Tracheal epithelial cell (primary cell): ENCODE results near the gene POLR3K. TPM values are rescaled to one million over a fixed set of nuclear protein-coding genes. Genes with fewer than 3 reads are reported as not detected.

ENCODE experiments used
- total RNA-seq: library from RNA; depleted of rRNA; stranded (reverse); fragments of >200 nt; gene quantifications from 2 replicates; pipeline ENCODE4 v1.2.1, GENCODE V29; 2014

POLR3K gene
- 3.0 and 3.6 TPM in 2 replicates for total RNA-seq

GRCh38 chr16:53346-54236, at the start of gene POLR3K, which contains the start of gene SNRNP25:
POLR3K (minus strand) TSS chr16:53608; CDS start chr16:53586, 22 bp downstream.
SNRNP25 (plus strand) TSS chr16:53828; CDS start chr16:54017, 189 bp downstream.

GRCh38 chr16:77807-78443, 24.5 kb upstream of the POLR3K start, which contains the start of gene MPG:
MPG (plus strand) TSS chr16:78225; CDS start chr16:78310, 85 bp downstream.

GRCh38 chr16:72561-73548, 19.4 kb upstream of the POLR3K start, which contains the start of gene RHBDF1:
RHBDF1 (minus strand) TSS chr16:72631; CDS start chr16:65015, 7,616 bp downstream.

Other genes with a start within 250 kb of the POLR3K start
- 10.9 and 12.0 TPM in 2 replicates for gene SNRNP25, start 220 bp upstream of the POLR3K start, total RNA-seq
- gene RHBDF1, start 19.0 kb upstream of the POLR3K start, total RNA-seq = 12.4 and 24.8 TPM in 2 replicates
- gene MPG, start 24.6 kb upstream of the POLR3K start, total RNA-seq = 188 and 200 TPM in 2 replicates
- gene NPRL3, start 85.1 kb upstream of the POLR3K start, total RNA-seq = 5.8 and 7.7 TPM in 2 replicates
- gene HBZ, start 99.0 kb upstream of the POLR3K start, total RNA-seq = not detected in 2 replicates
- gene HBM, start 112.4 kb upstream of the POLR3K start, total RNA-seq = not detected in 2 replicates
- not detected in 2 replicates for gene HBA2, start 119.3 kb upstream of the POLR3K start, total RNA-seq
- gene HBA1, start 123.1 kb upstream of the POLR3K start, total RNA-seq = not detected in 2 replicates
- gene HBQ1, start 126.9 kb upstream of the POLR3K start, total RNA-seq = 0.48 TPM in 1 of 2 replicates, not detected in the other
- 25.4 and 28.4 TPM in 2 replicates for gene LUC7L, start 175.8 kb upstream of the POLR3K start, total RNA-seq
- gene FAM234A, start 181.2 kb upstream of the POLR3K start, total RNA-seq = 42.7 and 56.9 TPM in 2 replicates
- gene RGS11, start 222.3 kb upstream of the POLR3K start, total RNA-seq = not detected in 2 replicates
- 0.24 TPM in 1 of 2 replicates, not detected in the other for gene ARHGDIG, start 227.0 kb upstream of the POLR3K start, total RNA-seq
- 0.24 TPM in 1 of 2 replicates, not detected in the other for gene PDIA2, start 229.6 kb upstream of the POLR3K start, total RNA-seq